ENCODE measurements around the gene OTULINL.
A peak's percentile ranks its signal among the peaks of the same experiment; 100 is the strongest.

OTULINL gene

DNA sequence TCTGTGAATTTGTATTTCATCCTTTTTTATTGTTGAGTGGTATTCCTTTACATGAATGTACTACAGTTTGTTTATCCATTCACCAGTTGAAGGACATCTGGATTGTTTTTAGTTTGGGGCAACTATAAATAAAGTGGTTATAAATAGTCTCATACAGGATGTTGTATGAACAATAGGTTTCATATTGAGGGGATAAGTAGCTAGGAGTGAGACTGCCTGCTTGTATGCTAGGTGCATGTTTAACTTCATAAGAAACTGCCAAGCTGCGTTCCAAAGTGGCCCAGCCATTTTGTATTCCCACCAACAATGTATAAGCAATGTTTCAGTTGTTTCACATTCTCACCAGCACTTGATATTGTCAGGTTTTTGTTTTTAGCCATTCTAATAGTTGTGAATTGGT is 21.5 kb downstream of the OTULINL start:
- no peak for DNase-seq

- no peak for DNase-seq
Observed at GRCh38 chr5:14607104-14607503, 25.5 kb downstream of the OTULINL start.

DNA sequence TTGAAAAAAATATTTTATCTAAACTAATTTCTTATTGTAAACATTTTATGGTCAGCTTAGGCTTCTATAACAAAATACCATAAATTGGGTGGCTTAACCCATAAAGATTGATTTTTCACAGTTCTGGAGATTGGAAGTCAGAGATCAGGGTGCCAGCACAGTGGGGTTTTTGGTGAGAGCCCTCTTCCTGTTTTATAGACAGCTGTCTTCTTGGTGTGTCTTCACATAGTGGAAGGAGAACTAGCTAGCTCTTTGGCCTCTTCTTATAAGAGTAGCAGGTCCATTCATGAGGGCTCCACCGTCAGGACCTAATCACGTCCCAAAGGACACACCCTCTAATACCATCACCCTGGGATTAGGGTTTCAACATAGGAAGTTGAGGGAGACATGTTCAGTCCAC is 26.6 kb downstream of the OTULINL start:
- DNase-seq: no peak

- DNase-seq: no peak
Observed at GRCh38 chr5:14611737-14612136, 30.1 kb downstream of the OTULINL start.

DNA sequence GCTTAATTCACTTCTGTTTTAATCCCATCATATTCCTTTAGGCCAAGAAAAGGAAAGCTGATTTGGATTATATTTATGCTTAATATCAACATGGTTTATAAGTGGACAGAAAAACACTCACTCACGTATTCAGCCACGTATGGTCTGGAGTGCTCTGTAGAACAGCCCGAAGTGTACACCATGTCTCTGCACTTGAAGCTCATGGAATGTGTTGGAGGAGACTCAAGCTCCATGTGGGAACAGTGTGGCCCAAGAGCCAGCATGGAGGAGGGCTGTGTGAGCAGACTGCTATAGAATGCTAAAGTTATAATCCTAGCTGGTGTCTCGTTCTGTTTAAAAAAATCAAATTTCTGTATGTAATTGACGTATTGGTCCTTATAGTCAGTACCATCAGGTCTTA is 32.9 kb downstream of the OTULINL start:
- DNase-seq: no peak

GRCh38 chr5:14615365-14615764 is 33.8 kb downstream of the OTULINL start:
- DNase-seq: no peak

DNA sequence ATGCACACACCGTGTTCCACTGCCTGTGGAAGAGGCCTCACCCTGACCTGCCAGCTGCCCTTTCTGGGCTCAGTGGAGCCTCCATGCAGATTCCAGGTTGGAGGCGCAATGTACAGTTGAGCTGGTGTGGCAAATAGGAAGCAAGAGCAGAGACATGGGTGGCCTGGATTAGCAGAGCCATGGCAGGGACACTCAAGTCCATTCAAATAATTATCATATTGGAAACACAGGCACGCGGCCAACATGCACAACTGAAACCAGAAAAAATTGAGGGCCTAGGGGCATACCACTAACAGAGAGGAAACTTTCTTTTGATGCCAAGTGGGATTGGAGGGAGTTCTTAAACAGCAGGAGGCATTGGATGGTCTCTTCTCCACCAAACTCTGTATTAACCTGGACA is 35.8 kb downstream of the OTULINL start:
- no peak for DNase-seq

- DNase-seq: no peak
Observed at GRCh38 chr5:14627270-14627669, 45.7 kb downstream of the OTULINL start.

DNA sequence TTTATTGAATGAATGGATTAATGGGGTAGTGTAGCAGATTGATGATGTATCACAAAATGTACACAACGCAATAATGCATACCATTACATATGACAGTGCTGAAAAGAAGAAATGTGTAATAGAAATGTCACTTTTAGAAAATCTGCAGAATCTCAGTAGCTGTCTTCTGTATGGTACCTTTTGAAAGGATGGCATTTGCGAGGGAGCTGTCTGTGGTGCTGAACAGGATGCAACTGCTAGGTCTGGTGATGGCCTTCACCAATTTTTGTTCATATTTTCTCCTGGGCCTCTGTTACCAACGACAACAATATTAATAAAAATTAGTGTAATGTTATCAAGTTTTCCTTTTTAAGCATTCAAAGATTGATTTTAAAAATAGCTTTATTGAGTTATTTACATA is 46.8 kb downstream of the OTULINL start:
- peak; percentile 51 for DNase-seq

- DNase-seq: no peak
Observed at GRCh38 chr5:14630671-14631070, 49.1 kb downstream of the OTULINL start.

- DNase-seq: no peak
Observed at GRCh38 chr5:14635656-14636055, 54.1 kb downstream of the OTULINL start.

- no peak for DNase-seq
Observed at GRCh38 chr5:14640765-14641164, 59.2 kb downstream of the OTULINL start.

- DNase-seq: no peak
Observed at GRCh38 chr5:14644623-14645237, 63.1 kb downstream of the OTULINL start.

DNA sequence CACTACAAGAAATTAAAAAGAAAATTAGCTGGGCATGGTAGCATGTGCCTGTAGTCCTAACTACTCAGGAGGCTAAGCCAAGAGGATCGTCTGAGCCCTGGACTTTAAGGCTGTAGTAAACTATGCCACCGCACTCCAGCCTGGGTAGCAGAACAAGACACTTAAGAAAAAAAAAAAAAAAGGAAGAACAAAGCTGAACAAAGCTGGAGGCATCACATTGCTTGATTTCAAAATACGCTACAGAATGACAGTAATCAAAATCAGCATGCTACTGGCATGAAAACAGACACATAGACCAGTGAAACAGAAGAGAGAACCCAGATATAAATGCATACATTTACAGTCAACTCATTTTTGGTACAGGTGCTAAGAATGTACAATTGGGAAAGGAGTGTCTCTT is 68.5 kb downstream of the OTULINL start:
- no peak for DNase-seq

GRCh38 chr5:14655146-14655741 is 73.7 kb downstream of the OTULINL start:
- DNase-seq: no peak

DNA sequence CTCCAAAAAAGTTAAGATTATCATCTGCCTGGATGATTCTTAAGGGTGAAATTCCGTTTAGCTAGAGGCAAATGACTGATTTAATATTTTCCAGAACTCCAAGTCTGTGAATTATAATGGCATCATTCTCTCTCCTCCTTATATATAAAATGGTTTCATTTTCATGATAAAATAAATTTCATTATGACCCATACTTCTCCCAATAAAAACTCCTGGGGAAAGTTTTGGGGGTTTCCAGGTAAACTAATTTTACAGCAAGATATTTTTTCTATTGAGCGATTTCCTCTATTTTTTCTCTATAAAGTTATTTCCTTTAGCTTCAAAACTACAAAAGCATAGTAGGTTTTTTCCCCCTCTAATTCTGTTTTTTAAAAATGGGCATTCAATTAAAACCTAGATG is 75.3 kb downstream of the OTULINL start:
- DNase-seq: no peak

- no peak for DNase-seq
Observed at GRCh38 chr5:14659821-14660607, 78.4 kb downstream of the OTULINL start.

DNA sequence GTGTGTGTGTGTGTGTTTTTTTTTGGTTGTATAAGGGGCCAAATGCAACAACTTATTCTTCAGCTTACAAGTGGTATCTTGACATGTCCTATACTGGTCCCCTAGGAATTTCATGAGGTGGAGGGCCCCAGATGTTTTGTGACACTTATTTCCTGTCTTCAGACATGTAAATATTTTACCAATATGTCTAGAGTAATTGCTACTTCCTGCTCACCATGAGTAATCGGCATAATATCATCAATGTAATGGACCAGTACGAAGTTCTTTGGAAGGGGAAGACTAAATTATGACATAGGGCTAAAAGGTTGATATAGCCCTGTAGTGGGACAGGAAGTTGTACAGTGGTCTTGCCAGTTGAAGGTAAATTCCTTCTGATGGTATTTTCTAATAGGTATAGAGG is 79.2 kb downstream of the OTULINL start:
- no peak for DNase-seq

Measured in activated naive CD4-positive, alpha-beta T cell treated with Interleukin-2 at 50 U/mL for 16 hours (primary cell).